CD4-positive, alpha-beta T cell treated with Interleukin-4 for 1 hour (primary cell): Measurements from ENCODE around the gene NPR3.

Experiments
- DNase-seq, 2 donors: peaks; one replicate each; pipeline ENCODE4 v3.0.0-alpha.2; 2020 to 2022

Gene NPR3

DNA sequence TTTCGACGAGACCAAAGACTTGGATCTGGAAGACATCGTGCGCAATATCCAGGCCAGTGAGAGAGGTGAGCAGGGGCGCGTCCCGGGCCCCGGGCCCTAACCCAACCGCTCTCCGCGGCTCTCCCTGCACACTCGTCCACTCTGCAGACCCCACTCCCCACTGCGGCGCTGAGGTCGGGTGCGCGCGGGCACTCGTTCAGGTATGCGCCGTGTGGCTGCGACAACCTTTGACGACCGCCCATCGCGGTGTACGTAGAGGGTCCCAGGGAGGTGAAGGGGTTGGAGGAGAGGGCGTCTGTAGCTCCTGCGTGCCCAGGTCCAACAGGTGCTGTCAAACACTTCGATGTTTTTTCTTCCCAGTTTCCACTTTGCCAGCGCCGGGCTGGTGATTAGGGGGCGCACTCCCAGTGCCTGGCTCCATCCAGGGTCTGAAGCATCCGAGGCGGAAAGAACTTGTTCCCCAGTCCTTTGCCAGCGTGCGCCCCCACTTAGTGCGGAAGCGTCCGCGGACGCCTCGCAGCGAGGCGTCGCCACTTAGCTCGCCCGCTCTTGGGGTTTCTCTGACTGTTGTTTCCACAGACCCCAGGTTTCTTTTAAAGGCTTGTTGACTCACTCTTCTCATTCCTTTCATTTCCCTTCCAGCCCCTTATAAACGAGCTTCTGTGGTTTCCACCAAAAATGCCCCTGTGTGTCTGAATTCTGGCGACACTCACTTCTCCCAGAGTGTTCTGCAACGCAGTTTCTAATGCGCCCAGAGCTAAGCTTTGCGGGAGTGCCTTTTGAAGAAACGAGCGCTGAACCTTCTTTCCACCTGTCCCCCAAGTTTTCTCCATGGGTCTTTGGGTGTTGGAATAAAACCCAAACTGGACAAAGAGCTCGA, 1.6 kb downstream of the NPR3 start:
- no peak for DNase-seq

DNA sequence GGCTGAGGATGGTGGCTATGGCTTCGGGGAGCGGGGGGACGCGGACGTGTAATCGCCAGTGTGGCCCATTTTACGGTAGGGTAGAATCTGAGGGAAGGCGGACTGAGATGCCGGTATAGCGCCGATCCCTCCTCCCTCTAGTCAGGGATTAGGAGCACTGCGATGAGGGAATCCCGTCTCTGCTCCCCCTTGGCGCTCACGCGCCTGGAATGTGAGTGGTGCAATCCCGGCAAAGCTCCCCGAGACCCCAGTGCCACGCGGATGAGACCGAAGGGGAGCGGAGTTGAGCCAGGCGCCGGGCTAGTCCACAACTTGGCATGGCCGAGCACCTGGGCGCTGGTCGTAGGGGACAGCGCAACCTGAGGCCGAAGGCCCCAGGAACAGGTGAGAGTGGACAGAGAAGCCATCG, 2.2 kb downstream of the NPR3 start:
- DNase-seq: no peak

DNA sequence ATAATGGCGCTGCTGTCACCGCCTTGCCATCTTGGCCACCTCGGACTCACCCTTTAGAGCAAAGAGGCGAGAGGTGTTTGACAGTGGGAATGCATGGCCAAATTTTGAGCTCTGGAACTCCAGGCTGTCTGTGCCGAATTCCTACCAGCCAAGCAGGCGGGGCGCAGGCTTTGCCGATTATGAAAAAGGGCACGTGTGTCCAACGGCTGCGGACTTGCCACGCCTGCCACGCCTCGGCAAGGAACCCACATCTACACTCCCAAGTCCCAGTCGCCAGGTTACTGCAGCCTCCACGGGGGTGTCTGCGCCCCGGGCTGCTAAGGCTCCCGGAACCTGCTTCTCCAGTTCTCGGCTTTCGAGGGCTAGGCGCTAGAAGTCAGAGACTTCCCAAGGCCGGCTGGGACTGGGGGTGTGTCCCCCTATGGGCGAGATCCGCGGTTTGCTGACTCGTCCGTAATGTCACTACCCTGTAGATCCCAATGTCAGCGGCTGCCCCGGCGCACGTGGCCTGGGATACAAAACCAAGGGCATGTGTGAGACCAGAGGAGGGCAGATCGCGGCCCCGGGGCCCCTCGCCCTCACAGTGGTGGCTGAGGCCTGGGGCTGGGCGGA, 2.8 kb downstream of the NPR3 start:
- no peak for DNase-seq

GRCh38 chr5:32714836-32715235, 3.7 kb downstream of the NPR3 start:
- no peak for DNase-seq

DNA sequence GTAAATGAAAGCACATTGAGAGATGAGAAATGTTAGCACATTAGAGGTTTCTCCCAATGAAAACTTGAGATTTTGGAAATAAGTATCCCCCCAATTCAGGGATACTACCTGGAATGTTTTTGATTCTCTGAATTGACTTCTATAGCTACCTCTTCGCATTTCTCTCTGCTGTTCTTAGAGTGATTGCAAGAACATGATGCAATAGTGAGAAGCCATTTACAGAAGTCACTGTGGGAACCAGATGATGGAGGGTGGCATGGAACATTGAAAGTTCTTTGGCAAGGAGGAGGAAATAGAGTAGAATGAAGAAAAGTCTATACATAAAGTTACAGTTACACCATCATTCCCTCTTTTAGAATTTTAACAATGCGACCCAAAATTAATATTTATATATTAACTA, 9.2 kb downstream of the NPR3 start:
- no peak for DNase-seq

DNA sequence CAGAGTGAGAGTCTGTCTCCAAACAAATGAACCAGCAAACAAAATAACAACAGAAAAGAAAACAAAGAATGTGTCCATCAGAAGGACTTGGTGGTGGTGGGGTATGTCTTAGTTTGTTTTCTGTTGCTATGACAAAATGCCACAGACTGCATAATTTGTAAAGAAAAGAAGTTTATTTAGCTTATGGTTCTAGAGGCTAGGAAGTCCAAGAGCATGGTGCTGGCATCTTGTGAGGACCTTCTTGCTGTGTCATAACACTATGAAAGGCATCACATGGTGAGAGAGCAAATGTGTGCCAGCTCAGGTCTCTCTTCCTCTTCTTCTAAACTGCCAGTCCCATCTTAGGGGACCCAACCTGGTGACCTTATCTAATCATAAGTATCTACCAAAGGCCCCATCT, 10.5 kb downstream of the NPR3 start:
- no peak for DNase-seq

- DNase-seq: no peak
Observed at GRCh38 chr5:32722957-32723356, 11.8 kb downstream of the NPR3 start.

DNA sequence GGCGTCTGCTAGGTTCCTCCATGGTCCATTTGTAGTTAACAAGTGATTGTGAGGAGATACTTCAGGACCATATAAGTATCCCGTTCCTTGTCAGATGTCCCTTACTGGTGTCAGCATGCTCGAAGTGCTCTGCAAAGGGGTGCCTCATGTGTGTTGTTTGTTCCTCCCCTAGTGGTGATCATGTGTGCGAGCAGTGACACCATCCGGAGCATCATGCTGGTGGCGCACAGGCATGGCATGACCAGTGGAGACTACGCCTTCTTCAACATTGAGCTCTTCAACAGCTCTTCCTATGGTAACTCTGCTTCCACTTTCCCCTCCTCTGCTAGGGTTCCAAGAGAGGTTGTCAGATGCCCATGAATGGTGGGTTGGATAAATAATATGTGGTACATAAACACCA, 13.4 kb downstream of the NPR3 start:
- DNase-seq: no peak

GRCh38 chr5:32726086-32726557, 15.0 kb downstream of the NPR3 start:
- DNase-seq: no peak

DNA sequence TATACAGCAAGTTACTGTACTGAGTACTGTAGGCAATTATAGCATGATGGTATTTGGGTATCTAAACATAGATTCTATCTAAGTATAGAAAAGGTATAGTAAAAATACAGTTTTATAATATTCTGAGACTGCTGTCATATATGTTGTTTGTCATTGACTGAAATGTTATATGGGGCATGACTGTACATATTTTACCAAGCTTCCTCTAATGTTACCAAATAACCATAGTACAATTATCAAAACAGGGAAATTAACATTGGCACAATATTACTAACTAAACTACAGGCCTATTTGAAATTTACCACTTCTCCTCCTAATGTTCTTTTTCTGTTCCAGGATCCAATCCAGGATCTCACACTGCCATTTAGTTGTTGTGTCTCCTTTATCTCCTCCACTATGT, 18.5 kb downstream of the NPR3 start:
- no peak for DNase-seq

GRCh38 chr5:32733590-32734340, 22.6 kb downstream of the NPR3 start:
- no peak for DNase-seq

DNA sequence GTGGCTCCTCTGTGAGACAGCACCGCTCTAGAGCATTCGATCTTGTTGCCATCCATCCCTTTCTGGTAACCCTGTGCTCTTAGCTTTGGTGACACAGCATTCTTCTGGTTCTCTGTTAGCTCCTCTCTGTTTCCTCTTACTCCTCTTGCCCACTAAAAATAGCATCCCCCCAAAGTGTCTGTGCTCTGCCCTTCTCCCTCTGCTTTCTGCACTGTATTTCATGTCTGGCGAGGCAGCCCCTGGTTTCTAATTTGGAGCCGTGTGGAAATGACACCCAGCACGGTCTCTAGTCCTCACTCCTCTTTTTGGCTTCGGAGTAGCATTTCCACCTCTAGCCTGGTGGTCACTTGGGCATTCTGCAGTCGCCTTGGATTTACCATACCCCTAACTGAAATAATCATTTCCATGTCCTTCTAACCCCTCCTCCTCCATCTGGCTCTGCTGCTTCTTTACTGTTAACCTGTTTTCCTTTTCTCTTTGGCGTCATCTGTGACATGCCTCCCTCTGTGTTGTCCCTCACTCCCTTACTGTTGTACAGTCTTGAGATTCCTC, 23.8 kb downstream of the NPR3 start:
- no peak for DNase-seq

GRCh38 chr5:32735512-32735911, 24.4 kb downstream of the NPR3 start:
- DNase-seq: no peak

DNA sequence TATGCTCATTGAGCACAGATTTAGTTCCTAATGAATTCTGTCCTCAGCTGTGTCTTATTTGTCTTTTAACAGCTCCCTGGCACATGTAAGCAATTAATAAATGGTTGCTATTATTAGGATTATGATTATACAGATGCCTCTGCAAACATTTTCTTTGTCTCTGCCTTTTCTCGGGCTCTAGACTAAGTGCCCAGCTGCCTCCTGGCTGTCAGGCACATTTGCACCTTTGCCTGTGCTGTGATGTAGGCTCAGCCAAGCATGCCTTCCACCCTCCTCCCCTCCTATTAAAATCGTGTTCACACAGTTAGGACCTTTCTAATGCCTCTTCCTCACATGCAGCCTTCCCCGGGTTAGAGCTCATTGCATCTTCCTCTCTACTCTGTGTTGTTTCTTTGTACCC, 25.7 kb downstream of the NPR3 start:
- DNase-seq: no peak

DNA sequence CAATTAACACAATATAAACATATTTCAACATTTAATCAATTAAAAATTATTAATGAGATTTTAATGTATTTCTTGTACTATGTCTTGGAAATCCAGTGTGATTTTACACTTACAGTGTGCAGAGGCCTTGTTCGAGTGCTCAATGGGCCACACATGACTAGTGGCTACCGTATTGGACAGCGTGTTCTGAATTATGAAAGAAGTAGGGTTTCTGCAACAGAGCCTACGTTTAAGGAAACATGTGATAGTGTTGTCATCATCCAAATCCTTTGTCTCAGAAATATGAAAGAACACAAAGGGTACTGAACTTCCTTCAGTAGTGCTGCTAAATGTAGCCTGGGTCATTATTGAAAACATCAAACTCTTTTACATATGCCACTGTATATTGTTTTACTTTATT, 29.5 kb downstream of the NPR3 start:
- DNase-seq: no peak

DNA sequence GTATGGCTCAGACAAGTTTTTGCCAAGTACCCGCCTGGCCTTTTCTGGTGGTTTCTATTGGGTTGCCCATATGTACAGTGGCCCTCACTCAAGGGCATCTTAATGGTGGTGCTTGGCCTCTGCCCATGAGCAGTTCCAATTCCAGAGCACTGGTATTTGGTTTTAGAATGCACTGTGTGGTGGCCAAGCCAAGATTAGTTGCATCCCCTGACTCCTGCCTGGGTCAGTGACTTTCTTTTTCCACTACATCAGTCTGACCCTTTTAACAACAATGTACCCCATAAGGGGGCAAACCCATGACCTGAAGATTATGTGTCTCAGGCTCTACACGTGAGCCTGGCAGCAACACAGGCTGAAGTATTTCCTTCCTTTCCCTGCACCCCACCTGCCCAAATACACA, 34.2 kb downstream of the NPR3 start:
- no peak for DNase-seq

GRCh38 chr5:32752411-32752810, 41.3 kb downstream of the NPR3 start:
- no peak for DNase-seq

DNA sequence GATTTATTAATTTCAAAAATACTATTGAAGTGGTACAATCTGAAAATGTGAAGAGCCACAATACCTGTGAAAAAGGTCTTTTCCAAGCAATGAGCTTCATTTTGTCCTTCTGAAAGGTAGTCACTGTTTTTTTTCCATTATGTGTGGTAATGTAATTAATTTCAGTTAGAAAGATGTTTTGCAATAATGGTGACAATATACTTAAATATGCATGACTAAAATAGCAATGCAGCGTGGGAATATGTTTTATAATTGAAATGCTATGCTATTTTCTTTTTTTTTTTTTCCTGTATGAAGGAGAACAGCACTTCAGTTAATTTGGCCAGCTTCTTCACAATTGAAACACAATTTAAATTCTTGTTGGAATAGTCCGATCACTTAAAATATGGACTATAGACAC, 41.9 kb downstream of the NPR3 start:
- DNase-seq: no peak

DNA sequence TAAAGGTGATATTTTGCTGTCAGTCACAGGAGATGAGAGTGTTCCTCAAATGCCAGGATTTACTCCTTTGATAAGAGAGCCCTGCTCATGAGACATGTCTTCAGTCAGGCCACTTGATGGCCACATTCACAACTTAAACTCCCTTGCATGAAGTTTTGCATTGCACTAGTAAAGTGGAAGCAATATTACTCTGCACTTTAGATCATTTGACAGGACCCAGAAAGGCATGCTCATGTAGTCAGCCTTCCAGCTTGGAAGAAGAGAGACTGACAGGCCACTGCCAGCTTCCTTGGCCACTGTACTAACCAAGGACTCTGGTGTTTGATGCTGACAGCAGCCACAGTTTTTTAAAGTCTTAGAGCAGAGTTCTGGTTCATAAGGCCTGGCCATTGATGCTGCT, 42.6 kb downstream of the NPR3 start:
- no peak for DNase-seq

DNA sequence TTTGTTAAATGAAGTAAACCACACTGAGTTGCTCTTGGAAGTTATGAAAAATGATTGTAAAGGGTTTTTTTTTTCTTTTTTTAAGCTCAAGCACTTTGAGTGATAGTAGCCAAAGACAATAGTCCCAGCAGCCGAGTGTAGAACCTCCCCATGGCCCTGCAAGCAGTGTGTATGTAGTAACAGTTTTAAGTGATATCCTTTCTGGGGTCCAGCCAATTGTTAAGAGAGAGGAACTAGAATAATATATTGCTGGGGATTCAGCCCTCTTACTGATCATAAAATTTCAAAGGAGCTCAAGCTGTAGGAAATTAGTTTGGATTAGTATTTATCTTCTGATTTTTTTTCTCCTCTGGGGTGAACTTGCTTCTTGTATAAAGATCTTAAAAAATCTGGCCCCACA, 43.2 kb downstream of the NPR3 start:
- DNase-seq: no peak

- no peak for DNase-seq
Observed at GRCh38 chr5:32760091-32760509, 49.0 kb downstream of the NPR3 start.

- DNase-seq: no peak
Observed at GRCh38 chr5:32765266-32765665, 54.1 kb downstream of the NPR3 start.

DNA sequence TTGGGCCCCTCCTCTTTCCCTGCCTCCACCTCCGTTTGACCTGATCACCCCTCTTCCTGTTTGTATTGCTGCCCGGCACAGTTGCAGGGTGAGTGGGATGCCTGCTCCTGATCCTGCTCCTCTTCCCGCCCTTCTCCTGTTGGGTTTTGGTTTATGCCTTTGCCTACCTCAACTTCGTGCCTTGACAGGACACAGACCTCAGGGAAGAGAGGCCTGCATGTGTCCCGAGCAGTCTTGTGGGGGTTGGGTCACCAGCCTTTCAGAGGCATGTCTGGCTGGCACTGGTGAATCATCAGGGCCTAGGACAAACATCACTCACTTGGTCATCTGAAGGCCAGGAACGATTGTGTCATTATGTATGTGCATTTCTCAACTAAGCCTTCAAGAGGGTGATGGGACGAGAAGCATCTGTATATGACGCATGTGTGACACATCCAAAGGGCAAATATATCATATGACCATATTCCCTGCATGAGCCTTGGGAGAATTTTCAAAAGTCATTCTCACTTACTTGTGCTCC, 56.9 kb downstream of the NPR3 start:
- no peak for DNase-seq
